ENCODE results near the gene SPINT4. TPM values are rescaled to one million over a fixed set of nuclear protein-coding genes. Genes with fewer than 3 reads are reported as not detected.

The SPINT4 gene
- total and polyA plus RNA-seq, 4 donors, result not detected

DNA sequence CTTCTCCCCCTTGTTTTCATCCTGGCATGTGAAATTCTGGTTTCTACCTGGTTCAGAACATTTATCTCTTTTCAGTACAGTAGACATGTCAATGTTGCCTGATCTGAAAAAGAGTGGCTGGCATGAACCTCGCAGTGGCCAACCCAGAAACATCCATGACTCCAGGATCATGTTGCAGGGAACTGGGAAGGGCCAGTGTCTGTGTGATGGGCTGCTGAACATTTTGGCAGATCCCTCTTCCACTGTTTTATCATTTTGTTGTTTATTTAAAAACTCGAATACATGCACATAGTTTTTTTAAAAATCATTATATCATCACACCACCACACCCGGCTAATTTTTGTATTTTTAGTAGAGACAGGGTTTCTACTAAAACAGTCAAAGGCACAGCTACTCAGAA is 50.5 kb downstream of the SPINT4 start:
- no peak overlapping the region for H3K4me3 ChIP-seq (ENCODE audit: low read depth in 1 of 3, low read length in 3 of 3)
- peaks cover 0 to 7% (median 4%) of the 10 kb centered on the region in 4 donors for H3K4me1 ChIP-seq (ENCODE audit: control insufficient read depth in 4 of 4, insufficient read depth in 4 of 4, low read length in 3 of 4)
- H3K27ac ChIP-seq (ENCODE audit: low read depth in 1 of 2, low read length in 2 of 2), result no peak overlapping the region
- no peak for DNase-seq (ENCODE audit: low spot score)
- no peak overlapping the region for H3K9ac ChIP-seq (ENCODE audit: low read depth in 1 of 2, low read length in 2 of 2)
- 62% methylated on average over 3 of the region's 3 CpGs for WGBS
- no peaks in the 10 kb centered on the region for H3K27me3 ChIP-seq (ENCODE audit: control insufficient read depth in 4 of 4, insufficient read depth in 4 of 4, low read length in 3 of 4)
- no peaks in the 10 kb centered on the region for H3K36me3 ChIP-seq (ENCODE audit: control insufficient read depth in 4 of 4, insufficient read depth in 3 of 4, low read depth in 1 of 4, low read length in 3 of 4)
- no peaks in the 10 kb centered on the region for H3K9me3 ChIP-seq (ENCODE audit: control insufficient read depth in 4 of 4, low read length in 3 of 4)
- TF ChIP-seq EGR1 (IDR thresholded peaks at IDR 0.05; ENCODE audit: low read depth in 2 of 2), result no peak
- no peak for TF ChIP-seq GABPA (IDR thresholded peaks at IDR 0.05 in 1 of 2, conservative IDR thresholded peaks at IDR 0.05 in 1 of 2)
- no peak for TF ChIP-seq NR2F2 (IDR thresholded peaks at IDR 0.05)
- TF ChIP-seq FOXA2 (IDR thresholded peaks at IDR 0.05), result no peak
- TF ChIP-seq YY1 (IDR thresholded peaks at IDR 0.05), result no peak
- TF ChIP-seq, protein P1, sequence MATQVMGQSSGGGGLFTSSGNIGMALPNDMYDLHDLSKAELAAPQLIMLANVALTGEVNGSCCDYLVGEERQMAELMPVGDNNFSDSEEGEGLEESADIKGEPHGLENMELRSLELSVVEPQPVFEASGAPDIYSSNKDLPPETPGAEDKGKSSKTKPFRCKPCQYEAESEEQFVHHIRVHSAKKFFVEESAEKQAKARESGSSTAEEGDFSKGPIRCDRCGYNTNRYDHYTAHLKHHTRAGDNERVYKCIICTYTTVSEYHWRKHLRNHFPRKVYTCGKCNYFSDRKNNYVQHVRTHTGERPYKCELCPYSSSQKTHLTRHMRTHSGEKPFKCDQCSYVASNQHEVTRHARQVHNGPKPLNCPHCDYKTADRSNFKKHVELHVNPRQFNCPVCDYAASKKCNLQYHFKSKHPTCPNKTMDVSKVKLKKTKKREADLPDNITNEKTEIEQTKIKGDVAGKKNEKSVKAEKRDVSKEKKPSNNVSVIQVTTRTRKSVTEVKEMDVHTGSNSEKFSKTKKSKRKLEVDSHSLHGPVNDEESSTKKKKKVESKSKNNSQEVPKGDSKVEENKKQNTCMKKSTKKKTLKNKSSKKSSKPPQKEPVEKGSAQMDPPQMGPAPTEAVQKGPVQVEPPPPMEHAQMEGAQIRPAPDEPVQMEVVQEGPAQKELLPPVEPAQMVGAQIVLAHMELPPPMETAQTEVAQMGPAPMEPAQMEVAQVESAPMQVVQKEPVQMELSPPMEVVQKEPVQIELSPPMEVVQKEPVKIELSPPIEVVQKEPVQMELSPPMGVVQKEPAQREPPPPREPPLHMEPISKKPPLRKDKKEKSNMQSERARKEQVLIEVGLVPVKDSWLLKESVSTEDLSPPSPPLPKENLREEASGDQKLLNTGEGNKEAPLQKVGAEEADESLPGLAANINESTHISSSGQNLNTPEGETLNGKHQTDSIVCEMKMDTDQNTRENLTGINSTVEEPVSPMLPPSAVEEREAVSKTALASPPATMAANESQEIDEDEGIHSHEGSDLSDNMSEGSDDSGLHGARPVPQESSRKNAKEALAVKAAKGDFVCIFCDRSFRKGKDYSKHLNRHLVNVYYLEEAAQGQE (IDR thresholded peaks at IDR 0.05), result no peak
- no peak for TF ChIP-seq FOXA1 (IDR thresholded peaks at IDR 0.05)
- no peak for TF ChIP-seq SP1 (IDR thresholded peaks at IDR 0.05)
- no peak for TF ChIP-seq RXRA (IDR thresholded peaks at IDR 0.05)
- TF ChIP-seq, protein P2, sequence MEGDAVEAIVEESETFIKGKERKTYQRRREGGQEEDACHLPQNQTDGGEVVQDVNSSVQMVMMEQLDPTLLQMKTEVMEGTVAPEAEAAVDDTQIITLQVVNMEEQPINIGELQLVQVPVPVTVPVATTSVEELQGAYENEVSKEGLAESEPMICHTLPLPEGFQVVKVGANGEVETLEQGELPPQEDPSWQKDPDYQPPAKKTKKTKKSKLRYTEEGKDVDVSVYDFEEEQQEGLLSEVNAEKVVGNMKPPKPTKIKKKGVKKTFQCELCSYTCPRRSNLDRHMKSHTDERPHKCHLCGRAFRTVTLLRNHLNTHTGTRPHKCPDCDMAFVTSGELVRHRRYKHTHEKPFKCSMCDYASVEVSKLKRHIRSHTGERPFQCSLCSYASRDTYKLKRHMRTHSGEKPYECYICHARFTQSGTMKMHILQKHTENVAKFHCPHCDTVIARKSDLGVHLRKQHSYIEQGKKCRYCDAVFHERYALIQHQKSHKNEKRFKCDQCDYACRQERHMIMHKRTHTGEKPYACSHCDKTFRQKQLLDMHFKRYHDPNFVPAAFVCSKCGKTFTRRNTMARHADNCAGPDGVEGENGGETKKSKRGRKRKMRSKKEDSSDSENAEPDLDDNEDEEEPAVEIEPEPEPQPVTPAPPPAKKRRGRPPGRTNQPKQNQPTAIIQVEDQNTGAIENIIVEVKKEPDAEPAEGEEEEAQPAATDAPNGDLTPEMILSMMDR (IDR thresholded peaks at IDR 0.05; ENCODE audit: low read depth, low read length, missing input control), result no peak
- no peak for TF ChIP-seq RAD21 (IDR thresholded peaks at IDR 0.05)

- H3K9me3 ChIP-seq (ENCODE audit: control insufficient read depth in 4 of 4, low read length in 3 of 4), result no peaks in the 10 kb centered on the region
- H3K36me3 ChIP-seq (ENCODE audit: control insufficient read depth in 4 of 4, insufficient read depth in 3 of 4, low read depth in 1 of 4, low read length in 3 of 4), result no peaks in the 10 kb centered on the region
- no peak for DNase-seq (ENCODE audit: low spot score)
- peaks cover 0 to 7% (median 4%) of the 10 kb centered on the region in 4 donors for H3K4me1 ChIP-seq (ENCODE audit: control insufficient read depth in 4 of 4, insufficient read depth in 4 of 4, low read length in 3 of 4)
- H3K27ac ChIP-seq (ENCODE audit: low read depth in 1 of 2, low read length in 2 of 2), result no peak overlapping the region
- 69% methylated on average over 2 of the region's 2 CpGs for WGBS
- TF ChIP-seq FOXA1 (IDR thresholded peaks at IDR 0.05), result no peak
- TF ChIP-seq, protein P3, sequence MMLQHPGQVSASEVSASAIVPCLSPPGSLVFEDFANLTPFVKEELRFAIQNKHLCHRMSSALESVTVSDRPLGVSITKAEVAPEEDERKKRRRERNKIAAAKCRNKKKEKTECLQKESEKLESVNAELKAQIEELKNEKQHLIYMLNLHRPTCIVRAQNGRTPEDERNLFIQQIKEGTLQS (IDR thresholded peaks at IDR 0.05), result no peak
- TF ChIP-seq, protein P2 (IDR thresholded peaks at IDR 0.05; ENCODE audit: low read depth, low read length, missing input control), result no peak
- no peak for TF ChIP-seq RXRA (IDR thresholded peaks at IDR 0.05)
- no peak overlapping the region for H3K9ac ChIP-seq (ENCODE audit: low read depth in 1 of 2, low read length in 2 of 2)
- H3K27me3 ChIP-seq (ENCODE audit: control insufficient read depth in 4 of 4, insufficient read depth in 4 of 4, low read length in 3 of 4), result peaks cover 0 to 3% (median 0%) of the 10 kb centered on the region in 4 donors
- H3K4me3 ChIP-seq (ENCODE audit: low read depth in 1 of 3, low read length in 3 of 3), result no peak overlapping the region
These were observed 52.8 kb downstream of the SPINT4 start for GRCh38 chr20:45774945-45775344.
